GM12873 (cell line): ENCODE results near the gene WAS.

Experiments
- TF ChIP-seq, protein P1 (sequence below): IDR thresholded peaks from 2 replicates; pipeline ENCODE4 v1.5.1; 2012; ENCODE audit warnings: low read depth, mild to moderate bottlenecking, moderate library complexity, low read length, control low read depth; ENCODE audit not compliant: insufficient read depth; ENCODE audit errors: missing control alignments

Gene WAS

GRCh38 chrX:48683411-48683982, at the start of gene WAS:
Gene WAS, plus strand, starts transcription at chrX:48683799. Its CDS starts 55 bp downstream, at chrX:48683854.
- TF ChIP-seq, protein P1, sequence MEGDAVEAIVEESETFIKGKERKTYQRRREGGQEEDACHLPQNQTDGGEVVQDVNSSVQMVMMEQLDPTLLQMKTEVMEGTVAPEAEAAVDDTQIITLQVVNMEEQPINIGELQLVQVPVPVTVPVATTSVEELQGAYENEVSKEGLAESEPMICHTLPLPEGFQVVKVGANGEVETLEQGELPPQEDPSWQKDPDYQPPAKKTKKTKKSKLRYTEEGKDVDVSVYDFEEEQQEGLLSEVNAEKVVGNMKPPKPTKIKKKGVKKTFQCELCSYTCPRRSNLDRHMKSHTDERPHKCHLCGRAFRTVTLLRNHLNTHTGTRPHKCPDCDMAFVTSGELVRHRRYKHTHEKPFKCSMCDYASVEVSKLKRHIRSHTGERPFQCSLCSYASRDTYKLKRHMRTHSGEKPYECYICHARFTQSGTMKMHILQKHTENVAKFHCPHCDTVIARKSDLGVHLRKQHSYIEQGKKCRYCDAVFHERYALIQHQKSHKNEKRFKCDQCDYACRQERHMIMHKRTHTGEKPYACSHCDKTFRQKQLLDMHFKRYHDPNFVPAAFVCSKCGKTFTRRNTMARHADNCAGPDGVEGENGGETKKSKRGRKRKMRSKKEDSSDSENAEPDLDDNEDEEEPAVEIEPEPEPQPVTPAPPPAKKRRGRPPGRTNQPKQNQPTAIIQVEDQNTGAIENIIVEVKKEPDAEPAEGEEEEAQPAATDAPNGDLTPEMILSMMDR: no peak

DNA sequence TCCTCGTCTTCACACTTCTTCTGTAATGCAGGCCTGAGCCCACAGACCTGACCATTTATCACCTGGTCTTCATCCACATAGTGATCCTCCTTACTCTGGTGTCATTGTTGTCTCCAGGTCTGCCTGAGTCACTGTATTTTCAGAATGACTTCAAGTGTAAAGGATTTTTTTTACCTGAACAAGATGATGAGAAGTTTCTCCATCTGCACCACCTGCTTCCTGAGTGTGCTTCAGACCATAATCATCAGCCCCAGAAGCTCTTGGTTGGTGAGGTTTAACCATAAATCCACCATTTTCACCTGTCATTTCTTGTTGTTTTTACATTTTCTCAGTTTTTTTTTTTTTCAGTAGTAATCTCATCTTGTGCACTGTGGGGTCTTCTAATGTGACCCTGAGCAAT, 47.3 kb upstream of the WAS start:
- TF ChIP-seq, protein P1: no peak

DNA sequence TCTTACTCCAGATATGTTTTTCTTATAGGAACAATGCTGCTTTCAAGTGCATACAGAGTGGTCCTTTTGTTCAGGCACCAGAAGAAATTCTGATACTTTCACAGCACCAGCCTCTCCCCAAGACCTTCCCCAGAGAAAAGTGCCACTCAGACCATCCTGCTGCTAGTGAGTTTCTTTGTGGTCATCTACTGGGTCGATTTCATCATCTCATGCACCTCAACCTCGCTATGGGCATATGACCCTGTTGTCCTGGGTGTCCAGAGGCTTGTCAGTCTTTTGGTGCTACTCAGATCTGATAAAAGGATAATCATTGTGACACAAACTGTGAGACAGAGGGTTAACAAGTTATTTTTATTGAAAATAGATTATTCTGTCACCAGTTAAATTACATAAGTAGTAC, 46.8 kb upstream of the WAS start:
- TF ChIP-seq, protein P1: no peak

- TF ChIP-seq, protein P1: no peak
Measured at GRCh38 chrX:48645669-48646068, 37.9 kb upstream of the WAS start.

- TF ChIP-seq, protein P1: peak; percentile 29
Measured at GRCh38 chrX:48648336-48648751, 35.3 kb upstream of the WAS start.

DNA sequence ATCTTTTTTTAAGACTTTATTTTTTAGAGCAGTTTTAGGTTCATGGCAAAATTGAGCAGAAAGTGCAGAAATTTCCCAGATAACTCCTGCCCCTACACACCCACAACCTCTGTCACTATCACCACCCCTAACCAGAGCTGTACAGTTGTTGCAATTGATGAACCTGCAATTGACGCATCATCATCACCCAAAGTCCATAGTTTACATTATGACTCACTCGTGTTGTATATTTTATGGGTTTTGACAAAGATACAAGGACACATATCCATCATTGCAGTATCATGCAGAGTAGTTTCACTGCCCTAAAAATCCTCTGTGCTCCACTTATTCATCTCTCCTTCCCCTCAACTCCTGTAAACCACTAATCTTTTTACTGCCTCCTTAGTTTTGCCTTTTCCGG, 34.5 kb upstream of the WAS start:
- TF ChIP-seq, protein P1: no peak

DNA sequence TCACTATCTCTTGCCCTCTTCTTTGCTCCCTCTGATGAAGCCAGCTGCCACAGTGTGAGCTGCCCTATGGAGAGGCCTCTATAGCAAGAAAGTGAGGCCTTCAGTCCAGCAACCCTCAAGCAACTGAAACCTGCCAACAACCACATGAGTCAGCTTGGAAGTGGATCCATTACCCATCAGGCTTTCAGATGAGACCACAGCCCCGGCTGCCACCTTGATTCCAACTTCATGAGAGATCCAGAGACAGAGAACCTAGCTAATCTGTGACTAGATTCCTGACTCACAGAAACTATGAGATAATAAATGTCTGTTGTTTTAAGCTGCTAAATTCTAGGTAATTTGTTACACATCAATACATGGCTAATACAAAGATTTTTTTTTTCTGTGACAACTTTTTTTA, 20.4 kb upstream of the WAS start:
- TF ChIP-seq, protein P1: no peak
